Measurements from ENCODE around the gene MARK1. TPM values are rescaled to one million over a fixed set of nuclear protein-coding genes. Genes with fewer than 3 reads are reported as not detected.

Gene MARK1
- polyA plus RNA-seq, 1 of the 3 experiments (the other 2 are of a cell fraction): 3.1 TPM

GRCh38 chr1:220710333-220710732 lies 182.4 kb downstream of the MARK1 start (continued):
- no peak for TF ChIP-seq CTCF (IDR thresholded peaks at IDR 0.05)
- TF ChIP-seq NRF1 (IDR thresholded peaks at IDR 0.05; ENCODE audit: low read depth, low read length): no peak

GRCh38 chr1:220711056-220711809 lies 183.3 kb downstream of the MARK1 start:
- Histone ChIP-seq H3K4me2 (no peak overlapping the region), H3K79me2 (ENCODE audit: insufficient read depth) (no peaks in the 10 kb centered on the region), H4K20me1 (ENCODE audit: insufficient read depth) (no peaks in the 10 kb centered on the region), H3K36me3 (replicated peaks in 1 of 2; ENCODE audit: control insufficient read depth in 1 of 2, insufficient read depth in 2 of 2, low read length in 1 of 2) (no peaks in the 10 kb centered on the region), H3K4me1 (ENCODE audit: control insufficient read depth in 1 of 2, insufficient read depth in 2 of 2, low read depth in 1 of 2, low read length in 1 of 2) (no peaks in the 10 kb centered on the region), H3K9me2 (no peaks in the 10 kb centered on the region), H3K9ac (no peak overlapping the region), H2AFZ (ENCODE audit: low read depth) (no peak overlapping the region), H3K4me3 (ENCODE audit: low read depth in 2 of 2, low read length in 1 of 2) (no peak overlapping the region), H3F3A (replicated peaks; ENCODE audit: insufficient read depth) (no peaks in the 10 kb centered on the region), H3K27ac (ENCODE audit: low read depth in 2 of 2, low read length in 1 of 2) (no peak overlapping the region), H3K9me3 (no peaks in the 10 kb centered on the region), H3K27me3 (ENCODE audit: insufficient read depth) (no peaks in the 10 kb centered on the region)
- DNase-seq: no peak
- 44% methylated on average over 6 of the region's 9 CpGs for WGBS (ENCODE audit: low lambda C conversion rate)
- POLR2A ChIA-PET: no interaction called here
- TF ChIP-seq ELF1 (IDR thresholded peaks at IDR 0.05) (no peak), SIN3A (IDR thresholded peaks at IDR 0.05; ENCODE audit: borderline replicate concordance, low read depth, low read length) (no peak), USF2 (IDR thresholded peaks at IDR 0.05; ENCODE audit: borderline replicate concordance, low read depth, low read length) (no peak), POLR2AphosphoS5 (IDR thresholded peaks at IDR 0.05; ENCODE audit: low read depth, low read length) (no peak), FOSL2 (IDR thresholded peaks at IDR 0.05; ENCODE audit: borderline replicate concordance, low read depth) (no peak)
- CTCF ChIA-PET: no interaction called here

Small RNA genes within 50 kb of the gene (small RNA-seq; reads per million reads assigned to genes)
- gene RN7SL464P: 0 reads per million in 7 experiments

Other genes with a start within 250 kb of the MARK1 start
- gene C1orf115, start 162.2 kb downstream of the MARK1 start, polyA plus RNA-seq (2012; rRNA removed): 4.0 and 4.2 TPM in 2 replicates
- gene MTARC2, start 220.2 kb downstream of the MARK1 start, polyA plus RNA-seq (2012; rRNA removed): 6.0 and 6.1 TPM in 2 replicates

Data from SK-N-SH (cell line).